Measurements from ENCODE around the gene TAF11L10.
"Not testable (repeated sequence)": the region's sequence is repeated elsewhere in the genome, so short reads cannot be mapped to it uniquely, and the experiment has no call there.

Gene TAF11L10

GRCh38 chr5:17597728-17598127 is at the start of gene TAF11L10:
Gene TAF11L10, minus strand, starts transcription at chr5:17597828.
- DNase-seq: not testable (repeated sequence)

- DNase-seq: no peak
Observed at GRCh38 chr5:17634160-17634559, 36.5 kb upstream of the TAF11L10 start, which contains the start of gene TAF11L14. Gene TAF11L14, plus strand, starts transcription at chr5:17634460.

- not testable (repeated sequence) for DNase-seq
Observed at GRCh38 chr5:17631788-17632187, 34.2 kb upstream of the TAF11L10 start, which contains the start of gene TAF11L13. Gene TAF11L13, plus strand, starts transcription at chr5:17632088.

GRCh38 chr5:17625686-17626085 is 28.1 kb upstream of the TAF11L10 start:
- no peak for DNase-seq

GRCh38 chr5:17620627-17621026 is 23.0 kb upstream of the TAF11L10 start:
- DNase-seq: no peak

GRCh38 chr5:17619354-17619753 is 21.7 kb upstream of the TAF11L10 start:
- DNase-seq: no peak

GRCh38 chr5:17614872-17615605 is 17.4 kb upstream of the TAF11L10 start:
- DNase-seq: no peak

GRCh38 chr5:17610092-17610491 is 12.5 kb upstream of the TAF11L10 start, which contains the start of gene TAF11L12:
Gene TAF11L12, plus strand, starts transcription at chr5:17610392.
- DNase-seq: not testable (repeated sequence)

GRCh38 chr5:17607461-17607860 is 9.8 kb upstream of the TAF11L10 start:
- DNase-seq: not testable (repeated sequence)

- DNase-seq: no peak
Observed at GRCh38 chr5:17604951-17605350, 7.3 kb upstream of the TAF11L10 start.

GRCh38 chr5:17603880-17604279 is 6.3 kb upstream of the TAF11L10 start, which contains the start of gene TAF11L11:
Gene TAF11L11, plus strand, starts transcription at chr5:17604183.
- not testable (repeated sequence) for DNase-seq

- not testable (repeated sequence) for DNase-seq
Observed at GRCh38 chr5:17594255-17594654, 3.4 kb downstream of the TAF11L10 start, which contains the start of gene TAF11L9. Gene TAF11L9, minus strand, starts transcription at chr5:17594394.

GRCh38 chr5:17590860-17591259 is 6.8 kb downstream of the TAF11L10 start, which contains the start of gene TAF11L8:
Gene TAF11L8, minus strand, starts transcription at chr5:17590960.
- DNase-seq: not testable (repeated sequence)

- not testable (repeated sequence) for DNase-seq
Observed at GRCh38 chr5:17585658-17586057, 12.0 kb downstream of the TAF11L10 start, which contains the start of gene TAF11L7. Gene TAF11L7, minus strand, starts transcription at chr5:17585758.

All from islet precursor cell (in vitro differentiated cells).